A549 (cell line): ENCODE measurements around the gene C2orf68. TPM values are rescaled to one million over a fixed set of nuclear protein-coding genes. Genes with fewer than 3 reads are reported as not detected.
"Not testable (repeated sequence)": the region's sequence is repeated elsewhere in the genome, so short reads cannot be mapped to it uniquely, and the experiment has no call there.

Experiments
- ATAC-seq, 2 experiments: fragments of 200-7000 bp in 1 of 2; fragments of >200 bp in 1 of 2; cut with Nextera tagmentation in 1 of 2; cut with Tn5 transposase in 1 of 2; 3 replicates each; pipeline versions ENCODE4 v1.8.0 to v1.9.1; 2018 to 2020; ENCODE audit warnings: mild to moderate bottlenecking in 1 of 2, moderate library complexity in 1 of 2
- CTCF ChIA-PET: fragments of 300-600 bp; sonication (Branson Sonifier 250); formaldehyde crosslinking; extraction: SDS; loops from one replicate; lab custom pipeline; 2021; ENCODE audit warnings: antibody characterized with exemption, inconsistent platforms; lab: Yijun Ruan, JAX
- POLR2A ChIA-PET: fragments of 350-600 bp; formaldehyde crosslinking; extraction: SDS; loops from one replicate; lab custom pipeline; 2021; ENCODE audit warnings: antibody characterized with exemption, inconsistent platforms; lab: Yijun Ruan, JAX
- DNase-seq, 2 experiments: peaks; one replicate each; pipeline versions ENCODE4 v3.0.0 to v3.0.0-alpha.2; 2011 to 2016; ENCODE audit warnings: low read depth in 1 of 2, low spot score in 1 of 2
- FAIRE-seq: peaks from 2 replicates; lab custom pipeline; 2011; peaks lifted over from hg19 to GRCh38; lab: Jason Lieb, UNC
- H3K27ac ChIP-seq, 2 experiments: fragments of >200 bp; sonication (Bioruptor Twin); formaldehyde crosslinking; 3 replicates each; pipeline ENCODE4 v1.5.1; 2016 to 2017
- H3K4me1 ChIP-seq: fragments of >200 bp; sonication (Bioruptor Twin); formaldehyde crosslinking; 3 replicates; pipeline ENCODE4 v1.6.1; 2016
- H3K4me2 ChIP-seq: fragments of >200 bp; sonication (Bioruptor Twin); formaldehyde crosslinking; 3 replicates; pipeline ENCODE4 v1.6.1; 2016
- H3K4me3 ChIP-seq: fragments of >200 bp; sonication (Bioruptor Twin); formaldehyde crosslinking; 3 replicates; pipeline ENCODE4 v1.5.1; 2016
- H3K9me3 ChIP-seq: fragments of >200 bp; sonication (Bioruptor Twin); formaldehyde crosslinking; 3 replicates; pipeline ENCODE4 v1.6.1; 2016
- CBX2 ChIP-seq: fragments of 200-600 bp; sonication (generic); IDR thresholded peaks from 2 replicates; pipeline ENCODE4 v1.6.1; 2016; ENCODE audit warnings: low read depth, mild to moderate bottlenecking, borderline replicate concordance
- CHD4 ChIP-seq: fragments of 200-600 bp; sonication (generic); IDR thresholded peaks from 2 replicates; pipeline ENCODE4 v1.6.1; 2016; ENCODE audit warnings: antibody characterized with exemption, mild to moderate bottlenecking, borderline replicate concordance
- EHF ChIP-seq: fragments of 250-450 bp; sonication (Bioruptor Pico); IDR thresholded peaks from 2 replicates; pipeline ENCODE4 v1.5.0; 2020; ENCODE audit warnings: mild to moderate bottlenecking
- EP300 ChIP-seq, 2 experiments: fragments of >200 bp; sonication (Bioruptor Twin); formaldehyde crosslinking; IDR thresholded peaks; 2 replicates in 1 of 2; 3 replicates in 1 of 2; pipeline ENCODE4 v1.6.1; 2016 to 2017
- HOXB13 ChIP-seq: fragments of 250-450 bp; sonication (Bioruptor Pico); IDR thresholded peaks from 2 replicates; pipeline ENCODE4 v1.5.0; 2020; ENCODE audit warnings: low read depth, mild to moderate bottlenecking, moderate library complexity
- JUN ChIP-seq, 2 experiments: fragments of >200 bp; sonication (Bioruptor Twin); formaldehyde crosslinking; IDR thresholded peaks; 2 replicates in 1 of 2; 3 replicates in 1 of 2; pipeline ENCODE4 v1.6.1; 2016 to 2017
- MYC ChIP-seq: IDR thresholded peaks from 2 replicates; pipeline ENCODE4 v1.6.1; 2012; ENCODE audit warnings: mild to moderate bottlenecking, inconsistent platforms, low read length, improper control_type of control experiment, borderline replicate concordance
- NPAS2 ChIP-seq: fragments of 250-450 bp; sonication (Bioruptor Pico); IDR thresholded peaks from 2 replicates; pipeline ENCODE4 v1.8.0; 2022; ENCODE audit warnings: mild to moderate bottlenecking, moderate library complexity, borderline replicate concordance
- PHF8 ChIP-seq: fragments of 200-600 bp; sonication (generic); IDR thresholded peaks from 2 replicates; pipeline ENCODE4 v1.6.1; 2016; ENCODE audit warnings: low read depth, mild to moderate bottlenecking, antibody characterized with exemption, moderate library complexity, borderline replicate concordance
- POLR2AphosphoS2 ChIP-seq: conservative IDR thresholded peaks from 2 replicates; pipeline ENCODE4 v1.6.1; 2012; ENCODE audit warnings: low read length, improper control_type of control experiment, inconsistent platforms
- RARB ChIP-seq: fragments of 250-450 bp; sonication (Bioruptor Pico); IDR thresholded peaks from 2 replicates; pipeline ENCODE4 v1.8.0; 2021; ENCODE audit warnings: mild to moderate bottlenecking, moderate library complexity
- TP53 ChIP-seq: fragments of 250-450 bp; sonication (Bioruptor Pico); IDR thresholded peaks from 2 replicates; pipeline ENCODE4 v1.5.0; 2021; ENCODE audit warnings: mild to moderate bottlenecking, moderate library complexity
- ZFP36 ChIP-seq: fragments of 450-650 bp; IDR thresholded peaks from 2 replicates; pipeline ENCODE4 v1.6.1; 2014; ENCODE audit warnings: borderline replicate concordance; ENCODE audit not compliant: partially characterized antibody
- ZNF302 ChIP-seq: fragments of 250-450 bp; sonication (Bioruptor Pico); IDR thresholded peaks from 2 replicates; pipeline ENCODE4 v1.9.0; 2021; ENCODE audit warnings: inconsistent platforms, mild to moderate bottlenecking, moderate library complexity
- WGBS: methylation state at CpG from one replicate; pipeline ENCODE4 v1.1.6; 2017; ENCODE audit errors: missing lambda C conversion rate; 5-methylcytosine and 5-hydroxymethylcytosine counted together
- polyA plus RNA-seq, 4 experiments: library from polyadenylated mRNA; depleted of rRNA in 3 of 4; stranded (reverse); fragments of >200 nt; fragmentation: RNase III in 1 of 4; extraction: RNeasy Plus Mini Kit Qiagen cat#74134 plus additional on column Dnase treatment in 1 of 4; gene quantifications; 2 replicates in 3 of 4; 3 replicates in 1 of 4; pipeline ENCODE4 v1.2.3, GENCODE V29; 2011 to 2017
- TF ChIP-seq, protein P1 (sequence below): IDR thresholded peaks from 2 replicates; pipeline ENCODE4 v1.6.1; 2012; ENCODE audit warnings: low read depth, borderline replicate concordance
- TF ChIP-seq, protein P2 (sequence below): fragments of 450-650 bp; IDR thresholded peaks from 2 replicates; pipeline ENCODE4 v1.6.1; 2014; ENCODE audit warnings: antibody characterized with exemption
- TF ChIP-seq, protein P3 (sequence below): fragments of 200-600 bp; sonication (generic); IDR thresholded peaks from 2 replicates; pipeline ENCODE4 v1.6.1; 2016; ENCODE audit warnings: antibody characterized with exemption, mild to moderate bottlenecking, moderate library complexity
- TF ChIP-seq, protein P4 (sequence below): fragments of 250-450 bp; sonication (Bioruptor Pico); IDR thresholded peaks from 2 replicates; pipeline ENCODE4 v1.5.0; 2021; ENCODE audit warnings: mild to moderate bottlenecking, moderate library complexity, borderline replicate concordance

The C2orf68 gene
- polyA plus RNA-seq, 2 of the 4 experiments (the other 2 are of a cell fraction) = 25.9 to 48.3 TPM

DNA sequence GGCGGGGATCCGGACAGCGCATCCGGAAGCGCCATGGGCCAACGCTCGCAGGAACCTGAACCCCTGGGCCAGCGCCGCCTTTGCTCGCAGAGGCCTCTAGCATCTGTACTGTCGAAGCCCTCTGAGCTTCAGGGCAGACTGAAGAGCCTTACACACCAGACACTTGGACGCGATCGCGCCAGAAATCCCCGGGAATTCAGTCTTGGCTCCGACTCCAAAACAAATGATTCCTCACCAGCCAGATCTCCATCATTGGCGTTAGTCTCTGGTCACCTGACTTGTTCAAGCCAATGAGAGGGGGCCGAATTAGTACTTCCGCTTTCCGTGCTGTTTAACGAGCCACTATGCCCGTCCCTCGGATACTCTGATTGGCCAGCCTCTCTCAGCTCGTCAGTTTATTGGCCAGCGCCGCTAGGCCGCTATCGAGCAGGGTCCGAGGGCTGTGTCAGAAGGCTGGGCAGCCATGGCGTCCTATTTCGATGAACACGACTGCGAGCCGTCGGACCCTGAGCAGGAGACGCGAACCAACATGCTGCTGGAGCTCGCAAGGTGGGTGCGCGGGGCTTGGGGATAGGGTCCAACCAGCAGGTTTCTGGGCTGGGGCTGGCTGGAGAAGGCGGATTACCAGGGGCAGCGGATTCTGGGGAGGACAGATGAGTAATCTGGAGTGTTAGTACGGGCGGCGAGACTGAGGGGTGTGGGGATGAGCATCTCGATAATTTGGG lies 16.4 kb downstream of the C2orf68 start, which contains the start of gene RNF181 (continued):
- TF ChIP-seq, protein P1, sequence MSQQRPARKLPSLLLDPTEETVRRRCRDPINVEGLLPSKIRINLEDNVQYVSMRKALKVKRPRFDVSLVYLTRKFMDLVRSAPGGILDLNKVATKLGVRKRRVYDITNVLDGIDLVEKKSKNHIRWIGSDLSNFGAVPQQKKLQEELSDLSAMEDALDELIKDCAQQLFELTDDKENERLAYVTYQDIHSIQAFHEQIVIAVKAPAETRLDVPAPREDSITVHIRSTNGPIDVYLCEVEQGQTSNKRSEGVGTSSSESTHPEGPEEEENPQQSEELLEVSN = 0 out of 2 replicates have a peak, but pooled peaks have one; percentile 16
- TF ChIP-seq EP300 (IDR thresholded peaks at IDR 0.05) = no peak
- no peak for TF ChIP-seq ZFP36
- no peak for TF ChIP-seq EHF (CRISPR knock-in tag)
- peak in 1 of 2 experiments; percentile 74; a peak in 3 of 5 replicates for TF ChIP-seq JUN (IDR thresholded peaks at IDR 0.05)
- TF ChIP-seq MYC = 0 out of 2 replicates have a peak, but pooled peaks have one; percentile 16
- TF ChIP-seq, protein P2, sequence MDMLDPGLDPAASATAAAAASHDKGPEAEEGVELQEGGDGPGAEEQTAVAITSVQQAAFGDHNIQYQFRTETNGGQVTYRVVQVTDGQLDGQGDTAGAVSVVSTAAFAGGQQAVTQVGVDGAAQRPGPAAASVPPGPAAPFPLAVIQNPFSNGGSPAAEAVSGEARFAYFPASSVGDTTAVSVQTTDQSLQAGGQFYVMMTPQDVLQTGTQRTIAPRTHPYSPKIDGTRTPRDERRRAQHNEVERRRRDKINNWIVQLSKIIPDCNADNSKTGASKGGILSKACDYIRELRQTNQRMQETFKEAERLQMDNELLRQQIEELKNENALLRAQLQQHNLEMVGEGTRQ = peak; percentile 91
- no peak for TF ChIP-seq RARB (CRISPR knock-in tag)
- no peak for TF ChIP-seq POLR2AphosphoS2
- no peak for TF ChIP-seq CBX2
- no peak for TF ChIP-seq NPAS2 (CRISPR knock-in tag)
- TF ChIP-seq, protein P3, sequence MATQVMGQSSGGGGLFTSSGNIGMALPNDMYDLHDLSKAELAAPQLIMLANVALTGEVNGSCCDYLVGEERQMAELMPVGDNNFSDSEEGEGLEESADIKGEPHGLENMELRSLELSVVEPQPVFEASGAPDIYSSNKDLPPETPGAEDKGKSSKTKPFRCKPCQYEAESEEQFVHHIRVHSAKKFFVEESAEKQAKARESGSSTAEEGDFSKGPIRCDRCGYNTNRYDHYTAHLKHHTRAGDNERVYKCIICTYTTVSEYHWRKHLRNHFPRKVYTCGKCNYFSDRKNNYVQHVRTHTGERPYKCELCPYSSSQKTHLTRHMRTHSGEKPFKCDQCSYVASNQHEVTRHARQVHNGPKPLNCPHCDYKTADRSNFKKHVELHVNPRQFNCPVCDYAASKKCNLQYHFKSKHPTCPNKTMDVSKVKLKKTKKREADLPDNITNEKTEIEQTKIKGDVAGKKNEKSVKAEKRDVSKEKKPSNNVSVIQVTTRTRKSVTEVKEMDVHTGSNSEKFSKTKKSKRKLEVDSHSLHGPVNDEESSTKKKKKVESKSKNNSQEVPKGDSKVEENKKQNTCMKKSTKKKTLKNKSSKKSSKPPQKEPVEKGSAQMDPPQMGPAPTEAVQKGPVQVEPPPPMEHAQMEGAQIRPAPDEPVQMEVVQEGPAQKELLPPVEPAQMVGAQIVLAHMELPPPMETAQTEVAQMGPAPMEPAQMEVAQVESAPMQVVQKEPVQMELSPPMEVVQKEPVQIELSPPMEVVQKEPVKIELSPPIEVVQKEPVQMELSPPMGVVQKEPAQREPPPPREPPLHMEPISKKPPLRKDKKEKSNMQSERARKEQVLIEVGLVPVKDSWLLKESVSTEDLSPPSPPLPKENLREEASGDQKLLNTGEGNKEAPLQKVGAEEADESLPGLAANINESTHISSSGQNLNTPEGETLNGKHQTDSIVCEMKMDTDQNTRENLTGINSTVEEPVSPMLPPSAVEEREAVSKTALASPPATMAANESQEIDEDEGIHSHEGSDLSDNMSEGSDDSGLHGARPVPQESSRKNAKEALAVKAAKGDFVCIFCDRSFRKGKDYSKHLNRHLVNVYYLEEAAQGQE = no peak
- TF ChIP-seq TP53 (CRISPR knock-in tag) = no peak

DNA sequence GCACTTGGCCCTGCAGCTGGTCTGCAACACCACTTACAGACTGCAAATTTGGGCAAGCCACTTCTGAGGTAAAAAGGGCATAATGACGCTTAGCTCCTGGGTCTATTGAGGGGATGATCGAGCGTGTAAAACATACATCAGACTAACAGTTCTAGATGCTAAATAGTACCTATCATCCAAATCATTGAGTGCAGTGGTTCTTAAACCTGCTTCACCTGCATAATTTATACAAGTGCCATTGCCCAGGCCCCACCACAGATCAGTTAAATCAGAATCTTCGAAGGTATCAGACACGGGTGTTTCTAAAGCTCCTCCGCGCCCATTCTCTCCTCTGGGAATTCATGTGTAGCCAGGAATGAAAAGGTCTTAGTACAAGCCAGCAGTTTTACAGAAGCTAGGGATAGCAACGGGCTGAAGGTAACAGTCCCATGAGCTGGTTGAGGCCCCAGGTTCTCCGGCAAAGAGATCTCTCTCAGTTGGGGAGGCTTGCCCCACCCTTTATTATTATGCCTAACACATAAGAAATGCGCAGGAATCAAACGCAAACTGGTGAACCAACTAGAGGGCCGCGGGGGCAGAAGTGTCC lies 17.1 kb downstream of the C2orf68 start:
- peaks cover 15% of the 10 kb centered on the region for H3K4me1 ChIP-seq
- peak overlapping the region; percentile 81 to 87 for H3K27ac ChIP-seq
- CTCF ChIA-PET = interaction anchor here (0.7 to 3.0 kb wide), 9 partner anchors 10 to 255 kb away, joined by 3 to 9 read pairs (median 3); no protein-coding TSS in a partner anchor
- FAIRE-seq (no peak), ATAC-seq (peak; percentile 3 to 6; a peak in 4 of 6 replicates), DNase-seq (no peak)
- H3K9me3 ChIP-seq = no peaks in the 10 kb centered on the region
- peak overlapping the region; percentile 91 for H3K4me2 ChIP-seq
- peak; percentile 61; the same call in 1 of the 2 replicates for TF ChIP-seq PHF8
- no peak for TF ChIP-seq ZFP36
- H3K4me3 ChIP-seq = peak overlapping the region; percentile 71
- 32% methylated on average over 13 of the region's 13 CpGs for WGBS
- POLR2A ChIA-PET = interaction anchor here (0.6 to 2.6 kb wide), 20 partner anchors 8 to 267 kb away, joined by 3 to 23 read pairs (median 4); partner anchors contain the start of genes C2orf68, GGCX, MAT2A and SH2D6

DNA sequence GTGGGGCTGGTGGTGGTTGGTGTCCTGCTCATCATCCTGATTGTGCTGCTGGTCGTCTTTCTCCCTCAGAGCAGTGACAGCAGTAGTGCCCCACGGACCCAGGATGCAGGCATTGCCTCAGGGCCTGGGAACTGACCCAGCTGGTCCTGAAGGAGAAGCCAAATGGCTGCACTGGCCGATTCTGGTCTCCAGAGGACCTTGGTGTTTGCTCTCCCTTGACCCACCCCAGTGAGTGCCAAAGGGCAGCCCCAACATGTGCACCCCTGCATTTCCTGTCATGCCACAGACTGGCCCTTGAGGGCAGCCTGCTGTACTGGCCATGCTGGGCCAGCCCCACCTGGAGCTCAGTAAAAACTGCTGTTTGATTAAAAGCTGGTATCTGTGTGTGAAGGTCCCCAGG lies 18.8 kb downstream of the C2orf68 start:
- TF ChIP-seq HOXB13 (no peak), CHD4 (no peak), ZNF302 (no peak), NPAS2 (CRISPR knock-in tag) (no peak), JUN (IDR thresholded peaks at IDR 0.05) (no peak)
- TF ChIP-seq, protein P4, sequence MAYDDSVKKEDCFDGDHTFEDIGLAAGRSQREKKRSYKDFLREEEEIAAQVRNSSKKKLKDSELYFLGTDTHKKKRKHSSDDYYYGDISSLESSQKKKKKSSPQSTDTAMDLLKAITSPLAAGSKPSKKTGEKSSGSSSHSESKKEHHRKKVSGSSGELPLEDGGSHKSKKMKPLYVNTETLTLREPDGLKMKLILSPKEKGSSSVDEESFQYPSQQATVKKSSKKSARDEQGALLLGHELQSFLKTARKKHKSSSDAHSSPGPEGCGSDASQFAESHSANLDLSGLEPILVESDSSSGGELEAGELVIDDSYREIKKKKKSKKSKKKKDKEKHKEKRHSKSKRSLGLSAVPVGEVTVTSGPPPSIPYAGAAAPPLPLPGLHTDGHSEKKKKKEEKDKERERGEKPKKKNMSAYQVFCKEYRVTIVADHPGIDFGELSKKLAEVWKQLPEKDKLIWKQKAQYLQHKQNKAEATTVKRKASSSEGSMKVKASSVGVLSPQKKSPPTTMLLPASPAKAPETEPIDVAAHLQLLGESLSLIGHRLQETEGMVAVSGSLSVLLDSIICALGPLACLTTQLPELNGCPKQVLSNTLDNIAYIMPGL (CRISPR knock-in tag) = no peak
- TF ChIP-seq, protein P2 = no peak
- TF ChIP-seq, all 56 proteins: peak for 0
- ChIA-PET CTCF (interaction anchor here (1.0 to 2.5 kb wide), 4 partner anchors 8 to 202 kb away, joined by 3 to 8 read pairs (median 3); no protein-coding TSS in a partner anchor), POLR2A (interaction anchor here (0.8 to 1.2 kb wide), 3 partner anchors 19 to 175 kb away, joined by 3 to 4 read pairs (median 3); partner anchors contain the start of genes C2orf68, MAT2A and SH2D6)
- DNase-seq (no peak), ATAC-seq (no peak), FAIRE-seq (no peak)
- no peak overlapping the region for H3K4me3 ChIP-seq
- WGBS = 30% methylated on average over 3 of the region's 3 CpGs
- H3K4me2 ChIP-seq = no peak overlapping the region
- H3K4me1 ChIP-seq = peaks cover 15% of the 10 kb centered on the region
- no peak overlapping the region for H3K27ac ChIP-seq
- H3K9me3 ChIP-seq = no peaks in the 10 kb centered on the region

DNA sequence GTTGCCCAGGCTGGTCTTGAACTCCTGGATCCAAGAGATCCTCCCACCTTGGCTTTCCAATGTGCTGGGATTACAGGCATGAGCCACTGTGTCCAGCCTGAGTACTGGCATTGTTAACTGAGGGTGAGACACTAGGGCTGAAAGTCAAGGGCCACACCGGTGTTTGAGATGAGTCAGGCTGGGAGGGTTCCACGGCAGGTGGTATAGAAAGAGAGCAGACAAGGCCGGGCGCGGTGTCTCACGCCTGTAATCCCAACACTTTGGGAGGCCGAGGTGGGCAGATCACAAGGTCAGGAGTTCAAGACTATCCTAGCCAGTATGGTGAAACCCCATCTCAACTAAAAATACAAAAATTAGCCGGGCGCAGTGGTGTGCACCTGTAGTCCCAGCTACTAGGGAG lies 19.6 kb downstream of the C2orf68 start:
- not testable (repeated sequence) for DNase-seq, H3K4me3 ChIP-seq, H3K9me3 ChIP-seq, H3K27ac ChIP-seq, FAIRE-seq, ATAC-seq, H3K4me2 ChIP-seq
- 66% methylated on average over 9 of the region's 9 CpGs for WGBS
- ChIA-PET CTCF (interaction anchor here (0.5 to 2.5 kb wide), 5 partner anchors 11 to 273 kb away, joined by 3 to 8 read pairs (median 3); partner anchors contain the start of gene TMEM150A), POLR2A (interaction anchor here (0.8 kb wide), 1 partner anchor 174 kb away, joined by 3 read pairs; the partner anchor contains the start of gene SH2D6)
- H3K4me1 ChIP-seq = peaks cover 15% of the 10 kb centered on the region
